GM19239 (cell line): Measurements from ENCODE around the gene RNF217.
"Not testable (repeated sequence)": the region's sequence is repeated elsewhere in the genome, so short reads cannot be mapped to it uniquely, and the experiment has no call there.

Source experiments
- DNase-seq: peaks from one replicate; pipeline ENCODE4 v3.0.0; 2011; ENCODE audit warnings: low spot score; ENCODE audit not compliant: insufficient read length
- FAIRE-seq: peaks from 2 replicates; lab custom pipeline; 2011; peaks lifted over from hg19 to GRCh38; lab: Jason Lieb, UNC

RNF217 gene

DNA sequence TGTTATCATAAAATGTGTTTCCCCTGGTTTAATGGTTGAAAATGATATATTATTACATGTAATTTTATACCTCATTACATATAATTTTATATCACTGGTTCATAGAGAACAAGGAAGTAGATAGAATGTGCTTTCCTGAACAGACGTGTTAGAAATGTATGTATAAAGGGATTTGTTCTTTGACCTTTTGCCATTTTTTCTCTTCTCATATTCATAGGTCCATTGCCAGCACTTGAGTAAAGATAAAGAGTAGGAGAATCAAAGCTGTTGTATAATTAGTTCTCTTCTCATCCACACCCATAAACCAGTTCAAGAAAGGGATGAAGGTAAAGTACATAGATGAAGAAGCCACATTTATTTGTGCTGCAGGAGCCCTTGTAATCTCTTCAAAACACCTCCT is 46.7 kb downstream of the RNF217 start:
- DNase-seq (no peak), FAIRE-seq (no peak)

DNA sequence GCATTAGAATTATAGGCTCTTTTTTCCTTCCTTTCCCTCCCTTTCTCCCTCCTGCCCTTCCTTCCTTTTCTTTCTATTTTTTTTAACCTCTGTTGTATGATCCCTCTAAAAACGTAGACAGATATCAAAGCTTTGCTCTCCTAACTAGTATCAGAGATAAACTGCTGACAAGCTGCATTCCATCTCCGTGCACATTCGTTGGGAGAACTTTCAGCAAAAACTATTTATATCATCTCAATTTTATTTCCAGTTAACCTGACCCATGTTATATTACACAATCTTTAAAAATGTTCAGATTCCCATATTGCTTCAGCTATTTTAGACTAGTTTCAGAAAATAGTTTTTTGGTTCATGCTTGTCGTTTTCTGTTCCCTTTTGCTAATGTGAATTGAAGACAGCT is 47.3 kb downstream of the RNF217 start:
- FAIRE-seq (no peak), DNase-seq (no peak)

DNA sequence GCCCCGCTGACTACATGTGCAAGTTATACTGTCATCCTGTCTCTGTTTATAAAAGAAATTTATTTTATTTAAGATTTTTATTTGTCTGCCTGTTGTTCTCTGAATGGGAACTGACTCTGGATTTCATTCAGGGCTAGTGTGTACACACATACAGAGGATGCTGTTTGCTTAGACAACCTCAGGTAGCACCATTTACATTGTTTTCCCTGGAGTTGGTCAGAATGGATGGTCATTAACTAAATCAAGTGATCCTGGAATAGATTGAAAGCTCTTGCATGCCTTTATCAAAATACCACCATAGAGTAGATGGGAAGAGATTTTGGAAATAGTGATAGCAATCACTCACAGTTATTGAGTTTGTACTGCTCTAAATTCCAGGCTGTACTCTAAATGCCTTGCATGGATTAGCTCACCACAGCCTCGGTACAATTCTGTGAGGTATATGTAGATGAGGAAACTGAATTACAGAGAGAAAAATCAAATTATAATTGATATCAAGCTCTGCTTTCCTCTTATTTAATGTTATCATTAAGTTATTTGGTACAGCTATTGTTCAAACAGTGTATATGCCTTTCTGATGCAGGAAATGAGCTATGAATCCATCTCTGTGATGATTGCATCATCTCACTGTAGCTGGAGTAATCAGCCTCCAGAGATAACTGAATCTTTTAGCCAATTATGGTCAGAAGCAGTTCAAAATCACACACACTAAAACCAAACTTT is 51.9 kb downstream of the RNF217 start:
- FAIRE-seq, result no peak
- no peak for DNase-seq

DNA sequence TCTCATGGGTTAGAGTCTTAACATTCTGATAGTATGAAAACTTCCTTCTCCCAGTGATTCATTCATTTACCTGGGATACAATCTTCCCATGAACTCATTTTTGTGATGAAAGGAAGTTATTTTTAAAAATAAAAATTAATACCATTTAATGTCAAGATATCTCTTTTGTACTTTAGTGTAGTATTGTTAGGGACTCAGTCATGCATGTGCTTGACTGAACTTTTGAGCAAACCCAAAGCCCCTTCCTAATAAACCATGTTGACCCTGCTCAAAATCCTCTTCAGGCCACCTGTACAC is 52.4 kb downstream of the RNF217 start:
- DNase-seq (no peak), FAIRE-seq (no peak)

DNA sequence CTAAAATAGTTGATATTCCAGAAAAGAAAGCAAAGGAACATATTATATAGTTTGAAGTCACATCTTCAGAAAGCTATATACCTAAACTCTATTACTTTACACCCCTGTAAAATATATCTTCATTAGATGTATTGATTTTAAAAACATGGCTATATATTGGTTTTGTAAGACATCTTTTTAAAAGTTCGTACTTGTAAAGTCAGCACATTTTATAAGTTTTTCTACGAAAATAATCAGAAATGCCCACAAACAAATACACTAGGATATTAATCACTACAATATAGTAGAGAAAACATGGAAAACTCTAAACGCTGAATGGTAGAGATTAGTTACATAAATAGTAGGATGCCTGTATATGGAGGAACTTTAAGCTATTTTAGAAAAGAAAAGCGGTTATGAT is 52.9 kb downstream of the RNF217 start:
- FAIRE-seq (no peak), DNase-seq (no peak)

DNA sequence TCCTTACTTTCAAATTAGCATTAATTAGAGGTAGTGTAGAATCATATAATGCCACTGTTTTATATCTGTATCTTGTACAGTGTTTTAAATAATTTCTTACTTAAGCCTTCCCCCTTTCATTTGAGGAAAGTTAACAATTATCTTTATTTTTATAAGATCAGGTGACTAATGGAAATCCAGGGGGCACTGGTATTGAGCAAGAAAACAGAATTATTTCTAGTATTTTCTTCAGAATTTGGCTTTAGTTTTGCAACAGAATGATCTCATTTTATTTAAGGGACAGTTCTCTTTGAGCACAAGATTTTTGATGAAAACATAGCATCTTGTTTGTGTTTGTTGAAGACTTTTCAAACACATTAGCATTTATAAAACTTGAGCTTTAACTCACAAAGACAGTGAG is 55.9 kb downstream of the RNF217 start:
- FAIRE-seq, result no peak
- DNase-seq, result no peak

DNA sequence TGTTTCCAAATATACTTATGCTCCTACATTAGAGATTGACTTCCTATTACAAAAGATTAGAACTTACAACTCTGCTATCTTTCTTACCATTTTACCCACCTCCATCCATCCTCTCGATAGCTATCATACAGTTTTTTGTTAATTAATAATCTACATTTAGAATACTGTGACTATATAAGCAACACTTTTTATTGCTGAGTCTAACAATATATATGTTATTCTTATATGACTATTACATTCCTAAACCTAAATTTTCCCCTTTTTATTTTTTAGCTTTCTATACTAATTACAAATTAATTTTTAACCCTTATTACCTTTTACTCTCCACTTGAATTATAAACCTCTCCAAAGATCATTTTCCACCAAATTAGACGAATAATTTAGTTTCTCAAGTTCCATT is 57.0 kb downstream of the RNF217 start:
- no peak for FAIRE-seq
- no peak for DNase-seq

DNA sequence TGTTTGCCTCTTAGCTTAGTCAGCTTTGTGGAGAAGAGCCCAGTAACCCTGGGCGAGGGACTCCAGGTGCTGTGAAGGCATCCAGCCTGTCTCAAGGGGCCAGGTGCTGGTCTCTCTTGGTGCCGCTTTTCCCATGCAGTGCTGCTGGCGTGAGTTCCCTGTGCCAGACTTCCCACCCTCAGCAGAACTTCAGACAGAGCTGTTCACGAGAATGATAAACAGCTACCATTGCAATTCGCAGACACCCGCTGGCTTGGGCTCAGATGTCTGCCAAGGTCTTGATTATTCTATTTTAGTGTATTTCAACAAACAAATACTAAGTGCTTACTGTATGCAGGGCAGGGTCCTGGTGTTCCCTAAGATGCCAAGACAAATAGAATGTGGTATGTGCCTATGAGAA is 57.7 kb downstream of the RNF217 start:
- FAIRE-seq, result no peak
- DNase-seq, result no peak

DNA sequence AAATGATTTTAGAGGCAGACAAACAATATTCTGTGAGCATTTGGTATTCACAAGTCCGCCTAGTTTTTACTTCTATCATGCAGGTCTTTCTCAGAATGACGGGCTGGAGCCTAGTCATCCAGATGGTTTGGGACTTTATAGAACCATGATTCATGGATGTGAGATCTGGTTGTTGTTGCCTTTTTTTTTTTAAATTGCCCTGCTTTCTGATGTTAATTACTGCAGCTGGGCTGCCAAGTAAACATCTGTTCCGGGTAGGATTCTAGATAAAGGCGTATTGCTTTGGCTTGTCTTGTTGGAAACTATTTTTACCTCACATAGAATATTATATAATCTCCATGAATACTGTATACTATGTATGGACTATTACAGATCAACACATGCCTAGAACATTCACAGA is 58.1 kb downstream of the RNF217 start:
- DNase-seq, result no peak
- no peak for FAIRE-seq

DNA sequence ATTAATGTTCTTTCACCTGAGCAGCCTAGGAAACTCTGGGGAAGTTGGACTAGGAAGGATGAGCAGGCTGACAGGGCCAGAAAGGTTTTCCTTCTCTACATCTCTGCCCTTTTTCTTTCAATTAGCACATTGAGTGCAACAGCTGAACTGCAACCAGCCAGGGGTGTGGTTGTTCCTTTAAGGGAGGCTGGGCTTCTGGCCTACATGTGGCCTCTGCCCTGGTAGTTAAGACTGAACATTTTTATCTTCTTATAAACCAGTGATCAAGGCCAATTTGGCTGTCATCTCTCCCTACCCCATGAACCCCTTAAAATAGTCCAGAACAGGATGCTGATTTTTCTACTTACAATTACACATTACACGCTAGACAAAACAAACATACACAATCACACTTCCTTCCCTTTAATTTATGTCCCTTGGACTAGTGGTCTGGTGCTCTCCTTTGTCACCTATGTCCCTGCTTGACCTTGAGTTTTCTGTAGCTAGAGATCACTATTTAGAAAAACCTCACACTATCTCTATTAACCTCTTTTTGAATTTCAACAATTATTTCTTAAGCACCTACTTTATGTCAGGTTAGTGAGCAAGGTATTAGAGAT is 60.3 kb downstream of the RNF217 start:
- FAIRE-seq, result no peak
- DNase-seq, result no peak

DNA sequence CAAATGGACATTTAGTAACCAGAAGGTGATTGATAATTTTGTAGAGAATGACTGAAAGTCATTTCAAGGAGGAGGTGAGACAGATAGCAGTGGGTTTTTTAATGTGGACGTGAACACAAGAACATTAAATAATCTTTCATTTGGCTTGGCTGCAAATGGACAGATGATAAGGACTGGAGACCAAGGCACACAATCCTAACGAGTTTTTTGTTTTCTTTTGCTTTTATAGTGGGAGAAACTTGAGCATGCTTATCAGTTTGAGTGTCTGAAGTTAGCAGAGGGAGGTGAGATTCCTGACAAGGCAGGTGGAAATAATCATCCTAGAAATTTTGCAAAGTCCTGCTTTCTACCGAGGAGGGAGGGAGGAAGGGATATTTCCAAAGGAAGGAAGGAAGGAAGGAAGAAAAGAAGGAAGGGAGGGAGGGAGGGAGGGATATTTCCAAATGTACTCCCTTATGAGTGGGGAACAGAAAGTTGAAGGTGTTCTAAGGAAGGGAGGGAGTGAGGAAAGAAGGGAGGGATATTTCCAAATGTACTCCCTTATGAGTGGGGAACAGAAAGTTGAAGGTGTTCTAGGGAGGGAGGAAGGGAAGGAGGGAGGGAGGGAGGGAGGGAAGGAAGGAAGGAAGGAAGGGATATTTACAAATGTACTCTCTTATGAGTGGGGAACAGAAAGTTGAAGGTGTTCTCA is 63.1 kb downstream of the RNF217 start:
- DNase-seq (no peak), FAIRE-seq (no peak)

DNA sequence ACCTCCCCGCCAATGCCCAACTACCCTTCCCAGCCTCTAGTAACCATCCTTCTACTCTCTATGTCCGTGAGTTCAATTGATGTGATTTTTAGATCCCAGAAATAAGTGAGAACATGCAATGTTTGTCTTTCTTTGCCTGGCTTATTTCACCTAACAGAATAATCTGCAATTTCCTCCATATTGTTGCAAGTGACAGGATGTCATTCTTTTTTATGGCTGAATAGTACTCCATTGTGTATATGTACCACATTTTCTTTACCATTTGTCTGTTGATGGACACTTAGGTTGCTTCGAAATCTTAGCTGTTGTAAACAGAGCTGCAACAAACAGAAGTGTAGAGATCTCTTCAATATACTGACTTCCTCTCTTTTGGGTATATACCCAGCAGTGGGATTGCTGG is 65.0 kb downstream of the RNF217 start:
- FAIRE-seq (no peak), DNase-seq (no peak)

DNA sequence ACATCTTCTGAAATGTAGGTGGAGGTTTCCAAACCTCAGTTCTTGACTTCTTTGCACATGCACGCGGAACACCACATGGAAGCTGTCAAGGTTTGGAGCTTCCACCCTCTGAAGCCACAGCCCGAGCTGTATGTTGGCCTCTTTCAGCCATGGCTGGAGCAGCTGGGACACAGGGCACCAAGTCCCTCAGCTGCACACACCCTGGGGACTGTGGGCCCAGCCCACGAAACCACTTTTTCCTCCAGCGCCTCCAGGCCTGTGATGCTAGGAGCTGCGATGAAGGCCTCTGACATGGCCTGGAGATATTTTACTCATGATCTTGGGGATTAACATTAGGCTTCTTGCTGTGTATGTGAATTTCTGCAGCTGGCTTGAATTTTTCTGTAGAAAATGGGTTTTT is 68.7 kb downstream of the RNF217 start:
- no peak for DNase-seq
- FAIRE-seq, result no peak

DNA sequence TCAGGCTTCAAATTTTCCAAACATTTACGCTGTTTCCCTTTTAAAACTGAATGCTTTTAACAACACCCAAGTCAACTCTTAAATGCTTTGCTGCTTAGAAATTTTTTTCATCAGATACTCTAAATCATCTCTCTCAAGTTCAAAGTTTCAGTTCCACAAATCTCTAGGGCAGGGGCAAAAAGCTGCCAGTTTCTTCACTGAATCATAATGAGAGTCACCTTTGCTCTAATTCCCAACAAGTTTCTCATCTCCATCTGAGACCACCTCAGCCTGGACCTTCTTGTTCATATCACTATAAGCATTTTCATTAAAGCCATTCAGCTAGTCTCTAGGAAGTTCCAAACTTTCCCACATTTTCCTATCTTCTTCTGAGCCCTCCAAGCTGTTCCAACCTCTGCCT is 69.1 kb downstream of the RNF217 start:
- FAIRE-seq (no peak), DNase-seq (no peak)

DNA sequence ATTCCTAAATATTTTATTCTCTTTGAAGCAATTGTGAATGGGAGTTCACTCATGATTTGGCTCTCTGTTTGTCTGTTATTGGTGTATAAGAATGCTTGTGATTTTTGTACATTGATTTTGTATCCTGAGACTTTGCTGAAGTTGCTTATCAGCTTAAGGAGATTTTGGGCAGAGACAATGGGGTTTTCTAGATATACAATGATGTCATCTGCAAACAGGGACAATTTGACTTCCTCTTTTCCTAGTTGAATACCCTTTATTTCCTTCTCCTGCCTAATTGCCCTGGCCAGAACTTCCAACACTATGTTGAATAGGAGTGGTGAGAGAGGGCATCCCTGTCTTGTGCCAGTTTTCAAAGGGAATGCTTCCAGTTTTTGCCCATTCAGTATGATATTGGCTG is 72.7 kb downstream of the RNF217 start:
- DNase-seq, FAIRE-seq: not testable (repeated sequence)

DNA sequence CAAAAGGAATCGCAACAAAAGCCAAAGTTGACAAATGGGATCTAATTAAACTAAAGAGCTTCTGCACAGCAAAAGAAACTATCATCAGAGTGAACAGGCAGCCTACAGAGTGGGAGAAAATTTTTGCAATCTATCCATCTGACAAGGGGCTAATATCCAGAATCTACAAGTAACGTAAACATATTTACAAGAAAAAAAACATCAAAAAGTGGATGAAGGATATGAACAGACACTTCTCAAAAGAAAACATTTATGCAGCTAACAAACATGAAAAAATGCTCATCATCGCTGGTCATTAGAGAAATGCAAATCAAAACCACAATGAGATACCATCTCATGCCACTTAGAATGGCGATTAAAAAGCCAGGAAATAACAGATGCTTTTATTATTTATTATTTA is 74.2 kb downstream of the RNF217 start:
- not testable (repeated sequence) for FAIRE-seq

DNA sequence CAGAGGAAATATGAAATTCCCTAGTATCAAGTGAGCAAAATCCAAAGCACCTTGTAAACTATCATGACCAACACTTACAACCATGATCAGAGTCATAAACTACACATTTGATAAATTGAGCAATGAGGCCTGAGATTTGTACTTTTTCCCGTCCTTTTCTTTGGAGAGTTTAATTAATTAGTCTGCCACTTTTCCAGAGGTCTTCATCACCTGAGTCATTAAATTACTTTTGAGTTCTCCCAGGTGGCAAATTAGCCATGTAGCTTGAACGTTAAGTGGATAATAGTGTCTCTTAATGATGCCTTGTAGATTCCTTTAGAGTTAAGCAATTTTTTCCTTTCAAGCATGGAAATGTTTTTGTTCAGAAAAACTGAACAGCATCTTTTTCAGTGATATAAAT is 75.6 kb downstream of the RNF217 start:
- no peak for DNase-seq
- no peak for FAIRE-seq

More for the DNA sequence above, 74.2 kb downstream of the RNF217 start:
- not testable (repeated sequence) for DNase-seq

DNA sequence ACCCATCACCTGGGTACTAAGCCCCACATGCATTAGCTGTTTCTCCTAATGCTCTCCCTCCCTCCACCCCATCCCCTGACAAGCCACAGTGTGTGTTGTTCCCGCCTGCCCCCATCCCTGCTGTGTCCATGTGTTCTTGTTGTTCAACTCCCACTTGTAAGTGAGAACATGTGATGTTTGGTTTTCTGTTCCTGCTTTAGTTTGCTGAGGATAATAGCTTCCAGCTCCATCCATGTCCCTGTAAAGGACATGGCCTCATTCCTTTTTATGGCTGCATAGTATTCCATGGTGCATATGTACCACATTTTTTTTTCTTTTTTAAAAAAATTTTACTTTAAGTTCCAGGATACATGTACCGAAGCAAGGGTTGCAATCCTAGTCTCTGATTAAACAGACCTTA is 76.7 kb downstream of the RNF217 start:
- DNase-seq (no peak), FAIRE-seq (no peak)

DNA sequence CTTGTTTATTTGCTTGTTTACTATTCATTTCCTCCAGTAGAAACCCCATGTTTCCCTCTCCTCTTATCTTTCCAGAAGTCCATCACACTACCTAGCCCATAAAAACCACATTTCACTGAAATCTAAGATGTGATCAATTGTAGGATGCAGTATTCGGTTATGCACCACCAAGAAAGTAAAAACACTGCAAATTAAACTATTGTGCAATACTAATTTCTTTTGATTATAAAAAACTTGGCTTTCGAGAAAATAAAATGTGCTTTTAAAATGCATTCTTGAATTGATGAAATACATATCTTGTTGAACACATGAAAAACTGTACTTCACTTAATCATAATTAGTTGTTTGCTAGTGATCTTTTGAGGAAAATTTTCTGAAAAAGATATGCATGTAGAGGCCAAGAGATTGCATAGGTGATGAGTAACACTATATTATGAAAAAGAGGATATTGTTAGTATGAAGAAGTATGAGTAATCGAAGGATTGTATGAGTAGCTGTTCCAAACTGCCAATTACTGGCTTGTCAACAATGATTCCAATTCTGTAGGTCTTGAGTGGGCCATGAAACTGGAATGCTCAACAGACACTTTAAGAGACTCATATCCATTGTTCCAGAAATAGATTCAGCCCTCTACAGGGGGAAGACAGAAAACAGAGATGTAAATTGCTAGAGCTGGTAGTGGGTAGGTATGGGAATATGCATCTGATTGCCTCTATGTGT is 79.7 kb downstream of the RNF217 start:
- DNase-seq, result no peak
- no peak for FAIRE-seq

DNA sequence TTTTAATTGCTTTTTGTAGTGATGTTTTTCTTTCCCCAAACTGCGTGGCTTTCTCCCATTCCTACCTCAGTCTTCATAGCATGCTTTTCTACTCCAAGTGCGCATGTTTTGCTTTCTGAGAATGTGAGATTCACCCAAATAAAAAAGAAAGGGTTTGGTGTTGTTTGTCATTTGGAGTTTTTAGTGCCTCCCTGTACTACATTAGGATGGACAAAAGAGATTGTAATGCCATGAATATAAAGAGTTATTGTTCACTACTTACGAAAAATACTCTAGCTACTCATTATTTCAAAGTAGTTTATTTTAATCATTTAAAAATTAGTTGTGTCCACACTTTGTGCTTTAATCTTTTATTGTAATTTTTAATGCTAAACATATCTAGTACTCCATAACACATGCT is 81.8 kb downstream of the RNF217 start:
- no peak for FAIRE-seq
- no peak for DNase-seq

DNA sequence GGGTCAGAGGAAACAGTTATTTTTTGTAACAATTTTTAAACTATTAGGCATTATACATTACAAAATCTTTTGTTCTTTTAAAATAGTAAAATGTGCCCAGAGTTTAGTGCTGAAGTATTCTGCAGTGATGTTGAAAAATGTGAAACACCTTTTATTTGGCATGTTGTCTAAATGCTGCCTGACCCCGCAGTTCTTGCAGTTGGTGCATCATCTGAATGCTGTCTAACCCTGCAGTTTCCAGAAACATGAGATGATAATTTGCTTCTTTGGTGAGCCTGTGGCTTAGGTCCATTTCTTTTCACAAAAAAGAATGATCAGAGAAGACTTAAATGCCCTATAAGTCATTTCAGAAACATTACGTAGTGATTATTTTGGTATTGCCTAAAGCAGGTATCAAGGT is 82.4 kb downstream of the RNF217 start:
- no peak for DNase-seq
- FAIRE-seq, result no peak
